SK-N-SH (cell line): ENCODE data around the gene MIPEP. TPM values are rescaled to one million over a fixed set of nuclear protein-coding genes. Genes with fewer than 3 reads are reported as not detected.

Source experiments
- CTCF ChIA-PET: fragments of 300-600, 350-600 bp; formaldehyde crosslinking; extraction: SDS; loops from one replicate; lab custom pipeline; 2021; lab: Yijun Ruan, JAX
- POLR2A ChIA-PET: fragments of 350-600 bp; sonication (Branson Sonifier 250); formaldehyde crosslinking; extraction: SDS; loops from one replicate; lab custom pipeline; 2020; ENCODE audit warnings: antibody characterized with exemption, inconsistent platforms; lab: Yijun Ruan, JAX
- DNase-seq: peaks from one replicate; pipeline ENCODE4 v3.0.0; 2012
- H2AFZ ChIP-seq: fragments of 200-600 bp; sonication (generic); 2 replicates; pipeline ENCODE4 v1.8.1; 2016; ENCODE audit warnings: antibody characterized with exemption, mild to moderate bottlenecking, low read depth
- H3F3A ChIP-seq: fragments of 200-600 bp; sonication (generic); replicated peaks from 2 replicates; pipeline ENCODE3; 2016; ENCODE audit warnings: antibody characterized with exemption, mild to moderate bottlenecking; ENCODE audit not compliant: insufficient read depth
- H3K27ac ChIP-seq, 2 experiments: fragments of 200-500 bp in 1 of 2; fragments of 200-600 bp in 1 of 2; sonication (Bioruptor generic) in 1 of 2; sonication (generic), shearing (Covaris generic) in 1 of 2; 2 replicates each; pipeline versions ENCODE4 v1.5.1 to v1.6.1; 2014 to 2016; ENCODE audit warnings: low read depth in 2 of 2, inconsistent platforms in 1 of 2, low read length in 1 of 2, mild to moderate bottlenecking in 1 of 2, mixed read lengths in 1 of 2
- H3K27me3 ChIP-seq: fragments of 200-600 bp; sonication (generic), shearing (Covaris generic); 2 replicates; pipeline ENCODE4 v1.6.1; 2016; ENCODE audit warnings: mixed run types; ENCODE audit not compliant: insufficient read depth
- H3K36me3 ChIP-seq, 2 experiments: fragments of 200-500 bp in 1 of 2; fragments of 200-600 bp in 1 of 2; sonication (Bioruptor generic) in 1 of 2; sonication (generic) in 1 of 2; replicated peaks in 1 of 2; 2 replicates each; pipeline versions ENCODE3 to v1.5.1; 2014 to 2016; ENCODE audit warnings: low read length in 1 of 2, mild to moderate bottlenecking in 1 of 2; ENCODE audit not compliant: insufficient read depth in 2 of 2, control insufficient read depth in 1 of 2
- H3K4me1 ChIP-seq, 2 experiments: fragments of 200-500 bp in 1 of 2; fragments of 200-600 bp in 1 of 2; sonication (Bioruptor generic) in 1 of 2; sonication (generic), shearing (Covaris generic) in 1 of 2; 2 replicates each; pipeline versions ENCODE4 v1.5.1 to v1.6.1; 2014 to 2016; ENCODE audit warnings: low read depth in 1 of 2, low read length in 1 of 2, mixed run types in 1 of 2; ENCODE audit not compliant: insufficient read depth in 2 of 2, control insufficient read depth in 1 of 2
- H3K4me2 ChIP-seq: fragments of 200-600 bp; sonication (generic), shearing (Covaris generic); 2 replicates; pipeline ENCODE4 v1.6.1; 2017; ENCODE audit warnings: mixed run types
- H3K4me3 ChIP-seq, 2 experiments: fragments of 200-500 bp in 1 of 2; fragments of 200-600 bp in 1 of 2; sonication (Bioruptor generic) in 1 of 2; sonication (generic), shearing (Covaris generic) in 1 of 2; 2 replicates each; pipeline versions ENCODE4 v1.5.1 to v1.8.1; 2014 to 2016; ENCODE audit warnings: low read depth in 2 of 2, inconsistent platforms in 1 of 2, low read length in 1 of 2, mild to moderate bottlenecking in 1 of 2, mixed read lengths in 1 of 2, moderate library complexity in 1 of 2
- H3K79me2 ChIP-seq: fragments of 200-600 bp; sonication (generic); 2 replicates; pipeline ENCODE4 v1.8.1; 2017; ENCODE audit warnings: mild to moderate bottlenecking; ENCODE audit not compliant: insufficient read depth
- H3K9ac ChIP-seq: fragments of 200-600 bp; sonication (generic); 2 replicates; pipeline ENCODE4 v1.6.1; 2017; ENCODE audit warnings: mixed run types
- H3K9me2 ChIP-seq: fragments of 200-600 bp; sonication (generic); 2 replicates; pipeline ENCODE4 v1.6.1; 2017; ENCODE audit warnings: mixed run types
- H3K9me3 ChIP-seq: fragments of 200-600 bp; sonication (generic); 2 replicates; pipeline ENCODE4 v1.6.1; 2017; ENCODE audit warnings: mixed run types, mild to moderate bottlenecking, moderate library complexity
- H4K20me1 ChIP-seq: fragments of 200-600 bp; sonication (generic); 2 replicates; pipeline ENCODE4 v1.6.1; 2017; ENCODE audit warnings: mild to moderate bottlenecking, mixed run types; ENCODE audit not compliant: insufficient read depth
- CHD2 ChIP-seq: fragments of 150-350 bp; IDR thresholded peaks from 2 replicates; pipeline ENCODE4 v1.6.1; 2018; ENCODE audit warnings: low read length; ENCODE audit not compliant: partially characterized antibody
- CTCF ChIP-seq: fragments of 200-600 bp; sonication (generic); IDR thresholded peaks from 2 replicates; pipeline ENCODE4 v1.6.1; 2017; ENCODE audit warnings: antibody characterized with exemption, mild to moderate bottlenecking, moderate library complexity
- JUND ChIP-seq: IDR thresholded peaks from 2 replicates; pipeline ENCODE4 v1.4.0; 2012
- NRF1 ChIP-seq: IDR thresholded peaks from 2 replicates; pipeline ENCODE4 v1.6.1; 2012; ENCODE audit warnings: low read depth, mild to moderate bottlenecking, low read length
- POLR2AphosphoS5 ChIP-seq: IDR thresholded peaks from 2 replicates; pipeline ENCODE4 v1.6.1; 2012; ENCODE audit warnings: low read depth, low read length
- RCOR1 ChIP-seq: fragments of 150-350 bp; IDR thresholded peaks from 2 replicates; pipeline ENCODE4 v1.6.1; 2017; ENCODE audit warnings: antibody characterized with exemption, low read length
- RXRA ChIP-seq: IDR thresholded peaks from 2 replicates; pipeline ENCODE4 v1.4.0; 2012; ENCODE audit warnings: low read depth, mild to moderate bottlenecking, borderline replicate concordance
- TAF1 ChIP-seq: IDR thresholded peaks from 2 replicates; pipeline ENCODE4 v1.6.1; 2012; ENCODE audit warnings: low read depth, mild to moderate bottlenecking, low read length, moderate library complexity, borderline replicate concordance
- TCF12 ChIP-seq: IDR thresholded peaks from 2 replicates; pipeline ENCODE4 v1.4.0; 2012
- USF1 ChIP-seq: IDR thresholded peaks from 2 replicates; pipeline ENCODE4 v1.4.0; 2012; ENCODE audit warnings: low read depth, borderline replicate concordance
- USF2 ChIP-seq: fragments of 150-350 bp; IDR thresholded peaks from 2 replicates; pipeline ENCODE4 v1.6.1; 2017; ENCODE audit warnings: antibody characterized with exemption, low read length, low read depth, borderline replicate concordance
- YY1 ChIP-seq: IDR thresholded peaks from 2 replicates; pipeline ENCODE4 v1.4.0; 2012; ENCODE audit warnings: low read depth, mild to moderate bottlenecking
- WGBS: methylation state at CpG from one replicate; pipeline ENCODE4 v1.1.6; 2017; ENCODE audit warnings: low lambda C conversion rate; 5-methylcytosine and 5-hydroxymethylcytosine counted together
- polyA plus RNA-seq, 3 experiments: library from polyadenylated mRNA; depleted of rRNA; stranded (reverse); fragments of >200 nt; gene quantifications; 2 replicates each; pipeline ENCODE4 v1.2.3, GENCODE V29; 2012
- TF ChIP-seq, protein P1 (sequence below): IDR thresholded peaks from 2 replicates; pipeline ENCODE4 v1.4.0; 2012; ENCODE audit warnings: low read depth, borderline replicate concordance
- TF ChIP-seq, protein P2 (sequence below): IDR thresholded peaks from 2 replicates; pipeline ENCODE4 v1.4.0; 2012; ENCODE audit warnings: low read depth
- TF ChIP-seq, protein P3 (sequence below): IDR thresholded peaks from 2 replicates; pipeline ENCODE4; 2012
- TF ChIP-seq, protein P4 (sequence below): fragments of 150-350 bp; IDR thresholded peaks from 2 replicates; pipeline ENCODE4 v1.6.1; 2016; ENCODE audit warnings: mild to moderate bottlenecking, low read depth, low read length

Gene MIPEP
- polyA plus RNA-seq, 1 of the 3 experiments (the other 2 are of a cell fraction) = 12.7 TPM

GRCh38 chr13:23758798-23759527 lies 130.2 kb downstream of the MIPEP start:
- no peak for DNase-seq
- no peak overlapping the region for H3K27ac ChIP-seq
- ChIA-PET CTCF (no interaction called here), POLR2A (no interaction called here)
- no peaks in the 10 kb centered on the region for H4K20me1 ChIP-seq
- no peak overlapping the region for H3K4me2 ChIP-seq
- no peaks in the 10 kb centered on the region for H3K9me2 ChIP-seq
- H3K4me1 ChIP-seq = no peaks in the 10 kb centered on the region; a peak in 1 of 4 replicates
- no peaks in the 10 kb centered on the region for H3K79me2 ChIP-seq
- no peaks in the 10 kb centered on the region for H3K27me3 ChIP-seq
- no peak overlapping the region for H3K9ac ChIP-seq
- no peaks in the 10 kb centered on the region for H3K36me3 ChIP-seq
- no peak overlapping the region for H3K4me3 ChIP-seq
- WGBS = 84% methylated on average over 7 of the region's 9 CpGs
- H2AFZ ChIP-seq = no peak overlapping the region
- TF ChIP-seq CTCF = no peak
- TF ChIP-seq, protein P1, sequence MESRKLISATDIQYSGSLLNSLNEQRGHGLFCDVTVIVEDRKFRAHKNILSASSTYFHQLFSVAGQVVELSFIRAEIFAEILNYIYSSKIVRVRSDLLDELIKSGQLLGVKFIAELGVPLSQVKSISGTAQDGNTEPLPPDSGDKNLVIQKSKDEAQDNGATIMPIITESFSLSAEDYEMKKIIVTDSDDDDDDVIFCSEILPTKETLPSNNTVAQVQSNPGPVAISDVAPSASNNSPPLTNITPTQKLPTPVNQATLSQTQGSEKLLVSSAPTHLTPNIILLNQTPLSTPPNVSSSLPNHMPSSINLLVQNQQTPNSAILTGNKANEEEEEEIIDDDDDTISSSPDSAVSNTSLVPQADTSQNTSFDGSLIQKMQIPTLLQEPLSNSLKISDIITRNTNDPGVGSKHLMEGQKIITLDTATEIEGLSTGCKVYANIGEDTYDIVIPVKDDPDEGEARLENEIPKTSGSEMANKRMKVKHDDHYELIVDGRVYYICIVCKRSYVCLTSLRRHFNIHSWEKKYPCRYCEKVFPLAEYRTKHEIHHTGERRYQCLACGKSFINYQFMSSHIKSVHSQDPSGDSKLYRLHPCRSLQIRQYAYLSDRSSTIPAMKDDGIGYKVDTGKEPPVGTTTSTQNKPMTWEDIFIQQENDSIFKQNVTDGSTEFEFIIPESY = no peak
- no peak for TF ChIP-seq YY1
- TF ChIP-seq, protein P2, sequence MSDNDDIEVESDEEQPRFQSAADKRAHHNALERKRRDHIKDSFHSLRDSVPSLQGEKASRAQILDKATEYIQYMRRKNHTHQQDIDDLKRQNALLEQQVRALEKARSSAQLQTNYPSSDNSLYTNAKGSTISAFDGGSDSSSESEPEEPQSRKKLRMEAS = no peak
- no peak for TF ChIP-seq TAF1
- TF ChIP-seq NRF1 = no peak
- TF ChIP-seq, protein P3, sequence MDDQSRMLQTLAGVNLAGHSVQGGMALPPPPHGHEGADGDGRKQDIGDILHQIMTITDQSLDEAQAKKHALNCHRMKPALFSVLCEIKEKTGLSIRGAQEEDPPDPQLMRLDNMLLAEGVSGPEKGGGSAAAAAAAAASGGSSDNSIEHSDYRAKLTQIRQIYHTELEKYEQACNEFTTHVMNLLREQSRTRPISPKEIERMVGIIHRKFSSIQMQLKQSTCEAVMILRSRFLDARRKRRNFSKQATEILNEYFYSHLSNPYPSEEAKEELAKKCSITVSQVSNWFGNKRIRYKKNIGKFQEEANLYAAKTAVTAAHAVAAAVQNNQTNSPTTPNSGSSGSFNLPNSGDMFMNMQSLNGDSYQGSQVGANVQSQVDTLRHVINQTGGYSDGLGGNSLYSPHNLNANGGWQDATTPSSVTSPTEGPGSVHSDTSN = no peak
- H3F3A ChIP-seq = peaks cover 11% of the 10 kb centered on the region
- H3K9me3 ChIP-seq = no peaks in the 10 kb centered on the region

DNA sequence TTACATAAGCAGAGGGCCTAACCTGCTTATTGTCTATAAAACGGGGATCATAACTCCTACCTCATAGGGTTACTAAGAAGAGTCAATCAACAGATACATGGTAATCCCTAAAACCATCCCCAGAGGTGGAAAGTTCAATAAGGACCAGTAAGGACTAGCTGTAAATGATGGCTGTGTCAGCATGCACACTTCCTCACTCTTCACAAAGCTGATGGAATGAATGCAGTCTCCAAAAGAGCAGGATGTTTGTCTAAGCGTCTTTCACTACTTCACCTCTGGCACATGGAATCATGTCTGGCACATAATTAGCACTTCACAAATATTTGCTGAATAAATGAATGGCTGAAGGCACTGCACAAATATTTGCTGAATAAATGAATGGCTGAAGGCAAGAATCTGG lies 134.2 kb downstream of the MIPEP start:
- no peaks in the 10 kb centered on the region for H3K36me3 ChIP-seq
- no peaks in the 10 kb centered on the region for H4K20me1 ChIP-seq
- DNase-seq = no peak
- ChIA-PET CTCF (interaction anchor here (0.6 kb wide), 1 partner anchor 18 kb away, joined by 4 read pairs; no protein-coding TSS in a partner anchor), POLR2A (no interaction called here)
- no peaks in the 10 kb centered on the region for H3K9me2 ChIP-seq
- no peak overlapping the region; a peak in 1 of 4 replicates for H3K27ac ChIP-seq
- peaks cover 38% of the 10 kb centered on the region for H3F3A ChIP-seq
- H3K79me2 ChIP-seq = no peaks in the 10 kb centered on the region
- no peak overlapping the region for H3K4me3 ChIP-seq
- H3K4me2 ChIP-seq = no peak overlapping the region
- 91% methylated on average over 2 of the region's 2 CpGs for WGBS
- H3K27me3 ChIP-seq = no peaks in the 10 kb centered on the region
- no peak overlapping the region for H3K9ac ChIP-seq
- H3K4me1 ChIP-seq = peaks cover 0 to 22% of the 10 kb centered on the region in 2 experiments; a peak in 1 of 4 replicates
- H3K9me3 ChIP-seq = no peaks in the 10 kb centered on the region
- H2AFZ ChIP-seq = no peak overlapping the region
- TF ChIP-seq TCF12 = no peak
- no peak for TF ChIP-seq RXRA
- TF ChIP-seq CHD2 = no peak
- no peak for TF ChIP-seq USF2
- TF ChIP-seq, protein P4, sequence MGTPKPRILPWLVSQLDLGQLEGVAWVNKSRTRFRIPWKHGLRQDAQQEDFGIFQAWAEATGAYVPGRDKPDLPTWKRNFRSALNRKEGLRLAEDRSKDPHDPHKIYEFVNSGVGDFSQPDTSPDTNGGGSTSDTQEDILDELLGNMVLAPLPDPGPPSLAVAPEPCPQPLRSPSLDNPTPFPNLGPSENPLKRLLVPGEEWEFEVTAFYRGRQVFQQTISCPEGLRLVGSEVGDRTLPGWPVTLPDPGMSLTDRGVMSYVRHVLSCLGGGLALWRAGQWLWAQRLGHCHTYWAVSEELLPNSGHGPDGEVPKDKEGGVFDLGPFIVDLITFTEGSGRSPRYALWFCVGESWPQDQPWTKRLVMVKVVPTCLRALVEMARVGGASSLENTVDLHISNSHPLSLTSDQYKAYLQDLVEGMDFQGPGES = no peak
- TF ChIP-seq, protein P1 = no peak
- TF ChIP-seq YY1 = no peak
- TF ChIP-seq RCOR1 = no peak
- no peak for TF ChIP-seq JUND
- no peak for TF ChIP-seq POLR2AphosphoS5
- TF ChIP-seq USF1 = no peak
